Chondrocyte (in vitro differentiated cells): Measurements from ENCODE around the gene DMPK. TPM values are rescaled to one million over a fixed set of nuclear protein-coding genes. Genes with fewer than 3 reads are reported as not detected.

Experiments
- DNase-seq: peaks from one replicate; pipeline ENCODE4 v3.0.0; 2021; ENCODE audit warnings: mixed read lengths, low spot score
- H3K27ac Mint-ChIP-seq: one replicate; pipeline ENCODE4 v1.8.0; 2021; ENCODE audit warnings: mild to moderate bottlenecking, moderate library complexity, mixed read lengths; ENCODE audit not compliant: unreplicated experiment
- H3K27me3 Mint-ChIP-seq: 2 replicates; pipeline ENCODE4 v1.8.0; 2021; ENCODE audit warnings: low read depth, mixed read lengths
- H3K36me3 Mint-ChIP-seq: 2 replicates; pipeline ENCODE4 v1.8.0; 2021; ENCODE audit warnings: low read depth, mixed read lengths
- H3K4me1 Mint-ChIP-seq: 2 replicates; pipeline ENCODE4 v1.8.0; 2021; ENCODE audit warnings: low read depth, mild to moderate bottlenecking, mixed read lengths
- H3K4me3 Mint-ChIP-seq: one replicate; pipeline ENCODE4 v1.8.0; 2021; ENCODE audit warnings: mild to moderate bottlenecking, moderate library complexity, mixed read lengths; ENCODE audit not compliant: unreplicated experiment
- H3K9me3 Mint-ChIP-seq: 2 replicates; pipeline ENCODE4 v1.8.0; 2021; ENCODE audit warnings: low read depth, mixed read lengths
- total RNA-seq: library from RNA; stranded (reverse); gene quantifications from 3 replicates; pipeline ENCODE4 v1.2.1, GENCODE V29; 2021
- TF ChIP-seq, protein P1 (sequence below): fragments of 200-600 bp; sonication (generic); IDR thresholded peaks from 2 replicates; pipeline ENCODE4 v1.5.0; 2021; ENCODE audit warnings: antibody characterized with exemption, mild to moderate bottlenecking, moderate library complexity

Gene DMPK
- total RNA-seq, 1 donor from 2014 or later = 176 TPM

DNA sequence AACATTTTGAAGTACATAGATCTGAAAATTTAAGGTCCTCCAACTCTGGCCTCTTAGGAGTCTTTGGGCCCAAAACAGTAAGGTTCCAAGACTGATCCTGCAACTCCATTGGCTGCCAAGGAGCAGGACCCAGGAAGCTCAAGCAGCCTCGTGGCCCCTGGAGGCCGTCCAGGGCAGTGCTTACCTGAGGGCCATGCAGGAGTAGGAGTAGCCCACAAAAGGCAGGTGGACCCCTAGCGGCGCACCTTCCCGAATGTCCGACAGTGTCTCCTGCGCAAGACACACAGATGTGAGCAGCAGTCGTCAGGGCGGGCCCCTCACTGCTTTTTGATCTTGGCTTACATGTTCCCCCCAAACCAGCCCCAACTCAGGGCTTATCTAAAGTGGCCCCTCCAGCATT lies 7.5 kb downstream of the DMPK start:
- H3K4me3 Mint-ChIP-seq = no peak overlapping the region
- H3K36me3 Mint-ChIP-seq = peaks cover 26% of the 10 kb centered on the region
- no peaks in the 10 kb centered on the region for H3K27me3 Mint-ChIP-seq
- H3K4me1 Mint-ChIP-seq = peaks cover 24% of the 10 kb centered on the region
- TF ChIP-seq, protein P1, sequence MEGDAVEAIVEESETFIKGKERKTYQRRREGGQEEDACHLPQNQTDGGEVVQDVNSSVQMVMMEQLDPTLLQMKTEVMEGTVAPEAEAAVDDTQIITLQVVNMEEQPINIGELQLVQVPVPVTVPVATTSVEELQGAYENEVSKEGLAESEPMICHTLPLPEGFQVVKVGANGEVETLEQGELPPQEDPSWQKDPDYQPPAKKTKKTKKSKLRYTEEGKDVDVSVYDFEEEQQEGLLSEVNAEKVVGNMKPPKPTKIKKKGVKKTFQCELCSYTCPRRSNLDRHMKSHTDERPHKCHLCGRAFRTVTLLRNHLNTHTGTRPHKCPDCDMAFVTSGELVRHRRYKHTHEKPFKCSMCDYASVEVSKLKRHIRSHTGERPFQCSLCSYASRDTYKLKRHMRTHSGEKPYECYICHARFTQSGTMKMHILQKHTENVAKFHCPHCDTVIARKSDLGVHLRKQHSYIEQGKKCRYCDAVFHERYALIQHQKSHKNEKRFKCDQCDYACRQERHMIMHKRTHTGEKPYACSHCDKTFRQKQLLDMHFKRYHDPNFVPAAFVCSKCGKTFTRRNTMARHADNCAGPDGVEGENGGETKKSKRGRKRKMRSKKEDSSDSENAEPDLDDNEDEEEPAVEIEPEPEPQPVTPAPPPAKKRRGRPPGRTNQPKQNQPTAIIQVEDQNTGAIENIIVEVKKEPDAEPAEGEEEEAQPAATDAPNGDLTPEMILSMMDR = no peak
- H3K9me3 Mint-ChIP-seq = no peaks in the 10 kb centered on the region
- no peak for DNase-seq
- no peak overlapping the region for H3K27ac Mint-ChIP-seq

DNA sequence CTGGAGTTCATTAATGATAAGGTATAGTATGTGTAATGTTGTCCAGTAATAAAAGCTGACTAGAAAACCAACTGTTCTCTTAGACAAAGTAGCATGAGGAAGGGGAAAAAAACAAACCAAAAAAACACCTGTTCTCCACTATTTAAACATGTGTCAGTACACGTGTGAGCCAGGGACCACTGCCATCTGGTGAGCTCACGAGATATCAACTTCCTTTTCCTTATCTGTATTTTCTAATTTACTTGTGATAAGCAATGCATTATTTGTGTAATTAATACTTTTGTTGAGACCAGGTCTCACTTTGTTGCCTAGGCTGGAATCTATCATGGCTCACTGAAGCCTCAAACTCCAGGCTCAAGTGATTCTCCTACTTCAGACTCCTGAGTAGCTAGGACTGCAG lies 8.9 kb downstream of the DMPK start:
- Mint-ChIP-seq H3K4me1 (peaks cover 19% of the 10 kb centered on the region), H3K4me3 (no peak overlapping the region), H3K36me3 (peaks cover 18% of the 10 kb centered on the region), H3K27ac (peak overlapping the region; percentile 66), H3K27me3 (no peaks in the 10 kb centered on the region), H3K9me3 (no peaks in the 10 kb centered on the region)
- TF ChIP-seq, protein P1 = peak; percentile 7
- no peak for DNase-seq

DNA sequence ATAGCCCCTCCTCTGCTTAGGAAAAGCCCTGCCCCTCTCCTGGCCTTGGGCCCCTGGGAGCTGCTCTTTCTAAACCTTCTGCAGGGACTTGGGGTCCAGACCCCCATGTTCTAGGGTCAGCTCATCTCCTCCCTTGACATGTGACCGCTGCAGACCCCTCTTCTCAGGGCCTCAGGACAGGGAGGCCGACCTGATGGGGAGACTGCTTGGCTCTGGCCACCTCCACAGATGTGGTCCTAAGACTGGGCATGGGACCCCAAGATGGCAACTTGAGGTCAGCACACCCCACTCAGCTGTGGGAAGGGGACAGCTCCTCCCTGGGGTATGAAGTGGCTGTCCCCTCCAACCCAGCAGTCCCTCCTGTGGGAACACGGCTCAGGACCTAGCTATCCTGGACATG lies 9.4 kb downstream of the DMPK start:
- TF ChIP-seq, protein P1 = no peak
- H3K36me3 Mint-ChIP-seq = peaks cover 17% of the 10 kb centered on the region
- no peak overlapping the region for H3K4me3 Mint-ChIP-seq
- peaks cover 19% of the 10 kb centered on the region for H3K4me1 Mint-ChIP-seq
- no peaks in the 10 kb centered on the region for H3K27me3 Mint-ChIP-seq
- H3K9me3 Mint-ChIP-seq = no peaks in the 10 kb centered on the region
- DNase-seq = no peak
- peak overlapping the region; percentile 66 for H3K27ac Mint-ChIP-seq

DNA sequence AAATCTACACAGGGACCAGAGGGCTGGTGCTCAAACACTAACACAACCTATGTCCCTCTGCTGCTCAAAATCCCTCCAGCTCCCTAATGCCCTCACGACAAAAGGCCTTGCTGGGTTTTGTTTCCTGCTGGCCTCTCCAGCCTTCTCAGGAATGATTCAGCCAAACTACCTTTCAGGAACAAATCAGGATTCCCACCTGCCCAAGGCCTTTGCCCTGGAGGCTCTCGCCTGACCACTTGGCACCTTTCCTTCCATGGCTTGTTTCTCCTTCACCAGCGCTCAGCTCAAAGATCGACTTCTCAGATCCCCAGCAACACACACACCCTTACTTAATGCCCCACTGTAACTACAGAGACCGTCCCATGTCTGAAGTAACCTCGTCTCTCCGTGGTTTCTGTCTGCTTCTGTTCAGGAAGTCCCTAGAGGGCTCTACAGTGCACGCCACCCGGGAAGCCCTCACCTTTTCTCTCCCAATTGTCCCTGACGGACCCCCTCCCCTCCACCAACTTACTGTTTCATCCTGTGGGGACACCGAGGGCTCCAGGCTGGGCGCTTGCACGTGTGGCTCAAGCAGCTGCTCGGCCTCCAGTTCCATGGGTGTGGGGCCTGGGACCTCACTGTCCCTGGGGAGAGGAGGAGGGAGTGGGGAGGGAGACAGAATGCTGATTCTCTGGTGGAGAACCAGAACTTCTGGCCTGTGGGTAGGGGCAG lies 10.0 kb downstream of the DMPK start:
- H3K9me3 Mint-ChIP-seq = no peaks in the 10 kb centered on the region
- peaks cover 19% of the 10 kb centered on the region for H3K4me1 Mint-ChIP-seq
- no peak overlapping the region for H3K4me3 Mint-ChIP-seq
- no peak for DNase-seq
- no peaks in the 10 kb centered on the region for H3K27me3 Mint-ChIP-seq
- peaks cover 13% of the 10 kb centered on the region for H3K36me3 Mint-ChIP-seq
- peak overlapping the region; percentile 50 for H3K27ac Mint-ChIP-seq
- TF ChIP-seq, protein P1 = no peak

DNA sequence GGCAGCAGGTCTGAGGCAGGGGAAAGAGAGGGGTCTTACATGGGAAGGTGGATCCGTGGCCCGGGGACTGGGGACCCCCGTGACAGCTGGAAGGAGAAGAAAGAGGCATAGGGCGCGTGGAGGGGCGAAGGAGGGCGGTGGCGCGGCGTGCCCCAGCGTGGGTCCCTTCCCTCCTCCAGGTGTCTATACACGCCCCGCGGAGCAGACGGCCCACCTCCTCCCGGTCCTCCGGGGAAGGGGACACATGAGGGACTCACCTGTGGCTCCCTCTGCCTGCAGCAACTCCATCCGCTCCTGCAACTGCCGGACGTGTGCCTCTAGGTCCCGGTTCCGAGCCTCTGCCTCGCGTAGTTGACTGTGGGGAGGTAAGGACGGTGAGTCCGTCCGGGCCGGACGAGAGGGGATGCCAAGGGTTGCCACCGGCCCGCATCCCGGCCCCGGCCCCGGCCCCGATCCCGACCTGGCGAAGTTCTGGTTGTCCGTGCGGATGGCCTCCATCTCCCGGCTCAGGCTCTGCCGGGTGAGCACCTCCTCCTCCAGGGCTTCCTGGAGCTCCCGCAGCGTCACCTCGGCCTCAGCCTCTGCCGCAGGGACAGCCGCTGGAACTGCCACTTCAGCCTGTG lies 10.9 kb downstream of the DMPK start:
- H3K9me3 Mint-ChIP-seq = no peaks in the 10 kb centered on the region
- H3K27me3 Mint-ChIP-seq = no peaks in the 10 kb centered on the region
- peak overlapping the region; percentile 95 for H3K4me3 Mint-ChIP-seq
- H3K36me3 Mint-ChIP-seq = peaks cover 6% of the 10 kb centered on the region
- DNase-seq = no peak
- peak overlapping the region; percentile 95 for H3K27ac Mint-ChIP-seq
- H3K4me1 Mint-ChIP-seq = peaks cover 19% of the 10 kb centered on the region
- TF ChIP-seq, protein P1 = no peak
